GM21619 (cell line): ENCODE measurements around the gene GOLGA2.
"Not testable (repeated sequence)": the region's sequence is repeated elsewhere in the genome, so short reads cannot be mapped to it uniquely, and the experiment has no call there.

Experiments used
- ATAC-seq: cut with Tn5 transposase; IDR thresholded peaks from one replicate; pipeline ENCODE4 v1.9.1; 2021; ENCODE audit not compliant: unreplicated experiment

GOLGA2 gene

GRCh38 chr9:128293091-128293490 is 17.3 kb upstream of the GOLGA2 start:
- ATAC-seq, result no peak

GRCh38 chr9:128292009-128292408 is 16.2 kb upstream of the GOLGA2 start:
- ATAC-seq, result no peak

- no peak for ATAC-seq
Observed at GRCh38 chr9:128288273-128289004, 12.6 kb upstream of the GOLGA2 start.

- ATAC-seq, result no peak
Observed at GRCh38 chr9:128286440-128286839, 10.6 kb upstream of the GOLGA2 start.

GRCh38 chr9:128285033-128285784 is 9.4 kb upstream of the GOLGA2 start:
- no peak for ATAC-seq

- no peak for ATAC-seq
Observed at GRCh38 chr9:128282500-128282899, 6.7 kb upstream of the GOLGA2 start.

- no peak for ATAC-seq
Observed at GRCh38 chr9:128280084-128280622, 4.3 kb upstream of the GOLGA2 start.

GRCh38 chr9:128279088-128280073 is 3.6 kb upstream of the GOLGA2 start:
- ATAC-seq, result not testable (repeated sequence)

- no peak for ATAC-seq
Observed at GRCh38 chr9:128276574-128277270, 915 bp upstream of the GOLGA2 start.

- peak; percentile 93 for ATAC-seq
Observed at GRCh38 chr9:128276008-128276573, 284 bp upstream of the GOLGA2 start, which contains the start of gene SWI5. SWI5 (plus strand) TSS chr9:128276276.

- ATAC-seq, result no peak
Observed at GRCh38 chr9:128274245-128274644, 1.6 kb downstream of the GOLGA2 start.

GRCh38 chr9:128271512-128271911 is 4.3 kb downstream of the GOLGA2 start:
- no peak for ATAC-seq

- no peak for ATAC-seq
Observed at GRCh38 chr9:128271112-128271511, 4.7 kb downstream of the GOLGA2 start.

GRCh38 chr9:128266868-128267590 is 8.8 kb downstream of the GOLGA2 start:
- no peak for ATAC-seq

GRCh38 chr9:128265348-128265847 is 10.4 kb downstream of the GOLGA2 start:
- no peak for ATAC-seq

- no peak for ATAC-seq
Observed at GRCh38 chr9:128262687-128263086, 13.1 kb downstream of the GOLGA2 start.

- ATAC-seq, result no peak
Observed at GRCh38 chr9:128260340-128260739, 15.5 kb downstream of the GOLGA2 start.

- ATAC-seq, result no peak
Observed at GRCh38 chr9:128259156-128259555, 16.7 kb downstream of the GOLGA2 start.

- no peak for ATAC-seq
Observed at GRCh38 chr9:128258326-128258725, 17.5 kb downstream of the GOLGA2 start.
